NCI-H510A (cell line): Measurements from ENCODE around the gene UGT1A1.
"Not testable (repeated sequence)": the region's sequence is repeated elsewhere in the genome, so short reads cannot be mapped to it uniquely, and the experiment has no call there.

Source experiments
- DNase-seq: peaks from one replicate; lab custom pipeline; 2025; lab: John Stamatoyannopoulos, UW

UGT1A1 gene

DNA sequence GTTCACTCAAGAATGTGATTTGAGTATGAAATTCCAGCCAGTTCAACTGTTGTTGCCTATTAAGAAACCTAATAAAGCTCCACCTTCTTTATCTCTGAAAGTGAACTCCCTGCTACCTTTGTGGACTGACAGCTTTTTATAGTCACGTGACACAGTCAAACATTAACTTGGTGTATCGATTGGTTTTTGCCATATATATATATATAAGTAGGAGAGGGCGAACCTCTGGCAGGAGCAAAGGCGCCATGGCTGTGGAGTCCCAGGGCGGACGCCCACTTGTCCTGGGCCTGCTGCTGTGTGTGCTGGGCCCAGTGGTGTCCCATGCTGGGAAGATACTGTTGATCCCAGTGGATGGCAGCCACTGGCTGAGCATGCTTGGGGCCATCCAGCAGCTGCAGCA lies at the start of gene UGT1A1:
UGT1A1 (plus strand) TSS at position 228 of the 400 bp plus-strand sequence; CDS start at position 246, 18 bp downstream.
- no peak for DNase-seq

GRCh38 chr2:233711312-233712008 lies 48.6 kb upstream of the UGT1A1 start:
- peak; percentile 70 for DNase-seq

DNA sequence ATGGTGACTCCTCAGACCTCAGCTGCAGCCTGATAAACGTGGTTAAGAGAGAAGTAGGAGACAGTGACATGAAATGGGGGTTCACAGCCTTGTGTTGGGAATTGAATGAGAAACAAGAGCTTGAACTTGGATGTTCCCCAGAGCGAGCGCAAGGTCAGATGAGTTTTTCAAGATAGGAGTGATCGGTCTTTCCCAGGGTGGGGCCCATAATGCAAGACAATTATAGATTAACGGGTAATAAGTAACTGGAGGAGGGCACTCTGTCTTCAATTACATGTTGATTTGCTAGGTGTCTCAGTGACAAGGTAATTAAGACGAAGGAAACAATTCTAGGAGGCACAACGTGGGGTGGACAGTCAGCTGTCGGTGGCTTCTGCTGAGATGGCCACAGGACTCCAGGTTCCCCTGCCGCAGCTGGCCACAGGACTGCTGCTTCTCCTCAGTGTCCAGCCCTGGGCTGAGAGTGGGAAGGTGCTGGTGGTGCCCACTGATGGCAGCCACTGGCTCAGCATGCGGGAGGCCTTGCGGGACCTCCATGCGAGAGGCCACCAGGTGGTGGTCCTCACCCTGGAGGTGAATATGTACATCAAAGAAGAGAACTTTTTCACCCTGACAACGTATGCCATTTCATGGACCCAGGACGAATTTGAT lies 47.3 kb upstream of the UGT1A1 start, which contains the start of gene UGT1A5:
UGT1A5 (plus strand) TSS at position 297 of the 651 bp plus-strand sequence; CDS start at position 382, 85 bp downstream.
- DNase-seq, result no peak

DNA sequence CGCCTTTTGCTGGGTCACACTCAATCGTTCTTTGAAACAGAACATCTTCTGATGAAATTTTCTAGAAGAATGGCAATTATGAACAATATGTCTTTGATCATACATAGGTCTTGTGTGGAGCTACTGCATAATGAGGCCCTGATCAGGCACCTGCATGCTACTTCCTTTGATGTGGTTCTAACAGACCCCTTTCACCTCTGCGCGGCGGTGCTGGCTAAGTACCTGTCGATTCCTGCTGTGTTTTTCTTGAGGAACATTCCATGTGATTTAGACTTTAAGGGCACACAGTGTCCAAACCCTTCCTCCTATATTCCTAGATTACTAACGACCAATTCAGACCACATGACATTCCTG lies 46.8 kb upstream of the UGT1A1 start:
- DNase-seq, result no peak

- DNase-seq, result no peak
Measured at GRCh38 chr2:233714121-233714520, 45.9 kb upstream of the UGT1A1 start.

- DNase-seq, result no peak
Measured at GRCh38 chr2:233718552-233718951, 41.5 kb upstream of the UGT1A1 start, which contains the start of gene UGT1A4. TSS of gene UGT1A4 (plus strand) at chr2:233718736. CDS start at chr2:233718821, 85 bp downstream.

DNA sequence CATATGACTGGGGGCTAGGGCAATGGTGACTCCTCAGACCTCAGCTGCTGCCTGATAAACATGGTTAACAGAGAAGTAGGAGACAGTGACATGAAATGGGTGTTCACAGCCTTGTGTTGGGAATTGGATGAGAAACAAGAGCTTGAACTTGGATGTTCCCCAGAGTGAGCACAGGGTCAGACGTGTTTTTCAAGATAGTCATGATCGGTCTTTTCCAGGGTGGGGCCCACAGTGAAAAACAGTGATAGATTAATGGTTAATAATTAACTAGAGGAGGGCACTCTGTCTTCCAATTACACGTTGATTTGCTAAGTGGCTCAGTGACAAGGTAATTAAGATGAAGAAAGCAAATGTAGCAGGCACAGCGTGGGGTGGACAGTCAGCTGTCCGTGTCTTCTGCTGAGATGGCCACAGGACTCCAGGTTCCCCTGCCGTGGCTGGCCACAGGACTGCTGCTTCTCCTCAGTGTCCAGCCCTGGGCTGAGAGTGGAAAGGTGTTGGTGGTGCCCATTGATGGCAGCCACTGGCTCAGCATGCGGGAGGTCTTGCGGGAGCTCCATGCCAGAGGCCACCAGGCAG lies 31.3 kb upstream of the UGT1A1 start, which contains the start of gene UGT1A3:
UGT1A3 (plus strand) TSS at position 320 of the 579 bp plus-strand sequence; CDS start at position 405, 85 bp downstream.
- no peak for DNase-seq

GRCh38 chr2:233736868-233737653 lies 23.0 kb upstream of the UGT1A1 start:
- not testable (repeated sequence) for DNase-seq

- no peak for DNase-seq
Measured at GRCh38 chr2:233740870-233741269, 19.2 kb upstream of the UGT1A1 start.

- no peak for DNase-seq
Measured at GRCh38 chr2:233743464-233744259, 16.4 kb upstream of the UGT1A1 start.

DNA sequence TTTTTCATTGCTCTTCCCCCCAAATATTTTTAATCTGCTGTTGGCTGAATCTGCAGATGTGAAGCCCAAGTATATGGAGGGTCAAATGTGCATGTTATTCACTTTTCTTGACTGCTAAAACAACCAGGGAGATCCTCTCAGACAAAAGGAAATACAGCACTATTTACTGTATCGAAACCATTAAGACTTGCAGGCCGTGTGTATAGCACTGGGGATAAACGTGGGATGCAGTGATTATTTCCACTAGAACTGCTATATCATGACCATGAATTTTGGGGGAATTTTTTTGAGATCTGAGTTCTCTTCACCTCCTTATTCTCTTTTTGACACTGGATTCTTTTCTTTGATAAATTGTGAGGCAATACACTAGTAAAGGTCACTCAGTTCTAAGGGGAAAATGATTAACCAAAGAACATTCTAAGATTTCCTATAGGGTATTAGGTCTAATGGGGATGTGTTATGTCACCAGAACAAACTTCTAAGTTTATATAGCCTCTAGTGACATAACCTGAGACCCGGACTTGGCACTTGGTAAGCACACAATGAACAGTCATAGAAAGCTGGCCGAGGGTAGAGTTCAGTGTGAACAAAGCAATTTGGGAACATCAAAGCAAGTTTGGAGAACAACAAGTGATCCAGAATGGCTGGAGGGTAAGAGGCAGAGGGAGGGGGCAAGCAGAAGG lies 14.9 kb upstream of the UGT1A1 start:
- DNase-seq, result no peak

DNA sequence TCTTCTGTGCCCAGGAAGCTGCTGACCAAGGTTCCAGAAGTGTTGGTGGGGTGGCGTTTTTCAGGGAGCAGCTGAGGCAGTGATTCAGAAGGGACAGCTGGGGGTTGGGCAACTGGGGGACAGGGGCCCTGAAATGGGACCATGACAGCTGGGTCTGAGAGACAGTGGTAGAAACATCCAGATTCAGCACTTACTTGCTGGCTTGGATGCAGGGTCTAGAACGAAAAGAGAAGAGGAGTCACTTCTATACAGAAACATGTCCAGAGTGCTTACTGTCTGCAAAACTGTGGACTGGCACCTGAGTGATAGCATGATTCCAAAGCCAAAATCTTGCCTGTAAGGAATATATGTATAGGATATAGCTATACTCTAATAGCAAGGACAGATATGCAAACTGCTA lies 14.2 kb upstream of the UGT1A1 start:
- DNase-seq, result not testable (repeated sequence)

DNA sequence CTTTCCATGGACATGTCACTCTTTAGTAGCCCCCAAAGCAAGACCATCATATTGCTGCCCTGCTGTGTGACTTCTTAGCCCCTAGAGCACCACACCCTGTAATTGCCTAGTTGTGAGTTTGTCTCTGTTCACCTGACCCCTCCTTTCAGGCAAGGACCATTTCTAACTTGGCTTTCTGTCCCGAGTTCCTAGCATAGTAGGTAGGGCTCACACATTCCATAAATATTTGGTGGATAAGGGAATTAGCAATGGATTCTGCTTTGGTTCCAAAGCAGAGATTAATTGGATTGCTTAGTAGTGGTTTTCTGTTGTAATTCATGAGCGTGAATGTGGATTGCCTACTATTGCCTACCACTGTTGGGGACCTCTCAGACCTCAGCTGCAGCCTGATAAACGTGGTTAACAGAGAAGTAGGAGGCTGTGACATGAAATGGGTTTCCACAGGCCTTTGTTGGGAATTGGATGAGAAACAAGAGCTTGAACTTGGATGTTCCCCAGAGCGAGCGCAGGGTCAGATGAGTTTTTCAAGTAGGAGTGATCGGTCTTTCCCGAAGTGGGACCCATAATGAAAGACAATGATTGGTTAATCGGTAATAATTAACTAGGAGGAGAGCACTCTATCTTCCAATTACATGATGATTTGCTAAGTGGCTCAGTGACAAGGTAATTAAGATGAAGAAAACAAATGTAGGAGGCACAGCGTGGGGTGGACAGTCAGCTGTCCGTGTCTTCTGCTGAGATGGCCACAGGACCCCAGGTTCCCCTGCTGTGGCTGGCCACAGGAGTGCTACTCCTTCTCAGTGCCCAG lies 13.4 kb upstream of the UGT1A1 start:
- no peak for DNase-seq

DNA sequence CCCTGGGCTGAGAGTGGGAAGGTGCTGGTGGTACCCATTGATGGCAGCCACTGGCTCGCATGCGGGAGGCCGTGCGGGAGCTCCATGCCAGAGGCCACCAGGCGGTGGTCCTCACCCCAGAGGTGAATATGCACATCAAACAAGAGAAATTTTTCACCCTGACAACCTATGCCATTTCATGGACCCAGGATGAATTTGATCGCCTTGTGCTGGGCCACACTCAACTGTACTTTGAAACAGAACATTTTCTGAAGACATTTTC lies 12.9 kb upstream of the UGT1A1 start:
- no peak for DNase-seq

GRCh38 chr2:233750689-233751088 lies 9.4 kb upstream of the UGT1A1 start:
- DNase-seq, result not testable (repeated sequence)

DNA sequence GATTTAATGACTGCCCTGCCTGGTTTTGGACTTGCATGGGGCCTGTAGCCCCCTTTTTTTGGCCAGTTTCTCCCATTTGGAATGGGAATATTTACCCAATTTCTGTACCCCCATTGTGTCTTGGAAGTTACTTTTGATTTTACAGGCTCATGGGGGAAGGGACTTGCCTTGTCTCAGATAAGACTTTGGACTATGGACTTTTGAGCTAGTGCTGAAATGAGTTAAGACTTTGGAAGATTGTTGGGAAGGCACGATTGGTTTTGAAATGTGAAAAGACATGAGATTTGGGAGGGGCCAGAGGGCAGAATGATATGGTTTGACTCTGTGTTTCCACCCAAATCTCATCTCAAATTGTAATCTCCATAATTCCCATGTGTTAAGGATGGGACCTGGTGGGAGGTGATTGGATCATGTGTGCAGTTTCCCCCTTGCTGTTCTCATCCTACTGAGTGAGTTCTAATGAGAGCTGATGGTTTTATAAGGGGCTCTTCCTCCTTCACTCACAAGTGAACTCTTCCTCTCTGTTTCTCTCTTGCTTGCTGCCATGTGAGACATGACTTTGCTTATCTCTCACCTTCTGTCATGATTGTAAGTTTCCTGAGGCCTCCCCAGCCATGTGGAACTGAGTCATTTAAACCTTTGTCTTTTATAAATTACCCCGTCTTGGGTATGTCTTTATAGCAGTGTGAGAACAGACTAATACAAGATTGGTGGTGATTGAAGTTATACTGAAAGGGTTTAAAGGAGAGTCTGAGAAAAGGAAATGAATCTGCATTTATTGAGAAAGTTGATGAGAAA lies 8.7 kb upstream of the UGT1A1 start:
- DNase-seq, result not testable (repeated sequence)

- no peak for DNase-seq
Measured at GRCh38 chr2:233754872-233755611, 5.0 kb upstream of the UGT1A1 start.

GRCh38 chr2:233756429-233757081 lies 3.5 kb upstream of the UGT1A1 start:
- no peak for DNase-seq
